Measurements from ENCODE around the gene PPP4R1.
"Not testable (repeated sequence)": the region's sequence is repeated elsewhere in the genome, so short reads cannot be mapped to it uniquely, and the experiment has no call there.

The PPP4R1 gene, protein sequence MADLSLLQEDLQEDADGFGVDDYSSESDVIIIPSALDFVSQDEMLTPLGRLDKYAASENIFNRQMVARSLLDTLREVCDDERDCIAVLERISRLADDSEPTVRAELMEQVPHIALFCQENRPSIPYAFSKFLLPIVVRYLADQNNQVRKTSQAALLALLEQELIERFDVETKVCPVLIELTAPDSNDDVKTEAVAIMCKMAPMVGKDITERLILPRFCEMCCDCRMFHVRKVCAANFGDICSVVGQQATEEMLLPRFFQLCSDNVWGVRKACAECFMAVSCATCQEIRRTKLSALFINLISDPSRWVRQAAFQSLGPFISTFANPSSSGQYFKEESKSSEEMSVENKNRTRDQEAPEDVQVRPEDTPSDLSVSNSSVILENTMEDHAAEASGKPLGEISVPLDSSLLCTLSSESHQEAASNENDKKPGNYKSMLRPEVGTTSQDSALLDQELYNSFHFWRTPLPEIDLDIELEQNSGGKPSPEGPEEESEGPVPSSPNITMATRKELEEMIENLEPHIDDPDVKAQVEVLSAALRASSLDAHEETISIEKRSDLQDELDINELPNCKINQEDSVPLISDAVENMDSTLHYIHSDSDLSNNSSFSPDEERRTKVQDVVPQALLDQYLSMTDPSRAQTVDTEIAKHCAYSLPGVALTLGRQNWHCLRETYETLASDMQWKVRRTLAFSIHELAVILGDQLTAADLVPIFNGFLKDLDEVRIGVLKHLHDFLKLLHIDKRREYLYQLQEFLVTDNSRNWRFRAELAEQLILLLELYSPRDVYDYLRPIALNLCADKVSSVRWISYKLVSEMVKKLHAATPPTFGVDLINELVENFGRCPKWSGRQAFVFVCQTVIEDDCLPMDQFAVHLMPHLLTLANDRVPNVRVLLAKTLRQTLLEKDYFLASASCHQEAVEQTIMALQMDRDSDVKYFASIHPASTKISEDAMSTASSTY

DNA sequence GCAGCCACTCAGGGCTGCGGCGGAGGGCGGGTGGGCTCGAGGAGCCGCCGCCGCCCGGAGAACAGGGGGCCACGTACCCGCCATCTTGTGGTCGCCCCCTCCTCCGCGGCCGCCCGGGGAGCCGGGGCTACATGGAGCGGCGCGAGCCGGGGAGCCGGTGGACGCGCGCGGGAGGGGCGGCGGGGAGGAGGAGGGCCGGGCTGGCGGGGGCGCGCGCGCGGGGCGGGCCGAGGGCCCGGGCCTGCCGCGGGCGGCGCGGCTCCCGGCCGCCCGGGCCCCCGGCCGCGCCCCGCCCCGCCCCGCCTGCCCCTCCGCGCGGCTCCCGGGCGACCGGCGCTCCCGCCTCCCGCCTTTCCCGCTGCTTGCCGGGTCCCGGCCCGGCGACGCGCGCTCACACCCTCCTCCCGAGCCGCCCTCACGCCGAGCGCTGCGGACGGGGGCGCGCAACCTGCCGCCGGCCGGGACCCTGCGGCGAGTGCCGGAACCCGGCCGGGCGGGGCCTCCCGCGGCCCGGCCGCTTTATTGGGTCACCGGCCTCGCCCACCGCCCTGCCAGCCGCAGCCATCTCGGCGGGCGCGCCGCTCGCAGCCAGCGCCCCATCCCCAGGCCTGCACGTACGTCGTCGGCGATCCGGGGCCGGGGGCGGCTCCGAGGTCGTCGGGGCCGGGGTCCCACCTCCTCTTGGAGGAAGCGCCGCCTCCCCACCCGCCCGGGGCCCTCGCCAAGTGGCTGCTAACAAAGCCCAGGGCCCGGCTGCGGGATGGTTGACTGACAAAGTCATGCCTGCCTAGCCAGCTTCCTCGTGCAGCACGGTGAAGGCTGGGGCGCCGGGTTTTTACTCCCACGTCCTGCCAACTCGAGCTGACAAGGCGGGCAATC is at the start of gene PPP4R1:
PPP4R1 (minus strand) TSS at position 159 of the 879 bp plus-strand sequence; CDS start at position 84, 75 bp downstream.
- peak; percentile 66 to 77 for DNase-seq

DNA sequence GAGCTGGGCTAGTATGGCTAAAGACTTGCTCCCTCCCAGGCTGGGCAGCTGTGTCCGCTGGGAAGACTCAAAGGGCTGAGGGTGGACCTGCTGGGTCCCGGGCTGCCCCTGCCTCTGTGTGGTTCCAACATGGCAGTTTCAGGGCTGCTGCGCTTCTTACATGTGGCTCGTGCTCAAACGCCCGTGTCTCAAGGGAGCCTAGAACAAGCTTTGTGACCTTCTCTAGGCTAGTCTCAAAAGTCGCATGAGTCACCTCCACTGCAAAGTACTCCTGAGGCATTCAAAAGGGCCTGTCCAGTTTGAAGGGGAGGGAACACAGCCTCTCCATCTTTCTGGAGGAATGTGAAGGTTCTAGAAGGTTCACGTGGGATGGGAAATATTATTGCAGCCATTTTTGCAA is 49.0 kb upstream of the PPP4R1 start:
- DNase-seq, result no peak

DNA sequence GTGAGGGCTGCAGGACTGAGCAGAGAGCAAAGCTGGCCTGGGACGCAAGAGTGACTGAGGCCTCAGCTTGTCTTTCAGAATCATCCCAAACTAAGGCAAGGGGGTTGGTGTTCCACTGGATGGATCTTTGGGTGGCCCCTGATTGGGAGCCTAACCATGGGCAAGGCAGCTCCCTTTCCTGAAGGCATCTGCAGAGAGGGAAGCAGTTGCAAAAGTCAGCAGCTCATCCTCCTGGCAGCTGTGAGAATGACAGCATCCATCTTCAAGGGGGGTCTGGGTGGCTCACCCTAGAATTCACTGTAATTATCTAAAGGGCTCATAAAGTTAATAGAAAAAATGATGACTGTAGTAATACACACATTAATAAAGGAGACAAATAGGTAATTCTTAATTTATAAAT is 47.2 kb upstream of the PPP4R1 start:
- DNase-seq, result no peak

DNA sequence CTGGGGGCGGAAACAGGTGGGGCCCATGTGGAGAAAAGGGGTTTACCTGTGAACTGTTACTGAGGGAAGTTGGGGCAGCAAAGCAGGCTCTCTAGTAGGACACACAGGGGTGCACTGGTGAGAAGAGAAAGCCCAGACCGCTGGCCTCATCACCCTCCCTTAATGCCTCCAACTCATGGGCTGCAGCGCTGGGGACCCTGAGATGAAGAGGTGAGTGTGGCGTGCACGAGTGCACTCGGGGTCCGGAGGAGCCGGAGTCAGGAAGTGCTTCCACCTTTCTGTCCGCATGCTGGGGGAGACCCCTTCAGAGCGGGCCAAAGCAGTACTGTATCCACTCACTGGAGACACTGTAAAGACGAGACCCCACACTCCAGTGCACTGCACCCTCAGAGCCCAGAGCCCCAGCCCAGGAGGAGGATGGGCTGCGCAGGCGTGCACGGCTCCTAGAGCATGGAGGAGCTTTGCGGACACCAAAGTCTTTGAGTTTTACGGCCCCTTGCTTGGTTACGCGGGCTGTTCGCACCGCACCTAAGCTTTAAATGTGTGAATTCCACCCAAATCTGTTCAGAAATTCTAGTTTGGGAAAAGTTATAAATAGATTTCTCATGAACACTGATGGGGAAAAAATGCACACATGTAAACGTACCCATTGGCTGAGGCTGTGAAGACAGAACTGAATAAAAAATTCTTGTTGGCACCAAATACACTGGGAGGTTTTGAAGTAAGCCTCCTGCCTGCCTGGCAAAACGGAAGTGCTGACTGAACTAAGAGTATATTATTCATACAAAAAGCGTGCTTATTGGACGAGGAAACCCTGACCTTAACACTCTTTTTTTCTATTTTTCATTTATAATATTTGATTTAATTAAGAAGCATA is 45.4 kb upstream of the PPP4R1 start:
- DNase-seq, result no peak

DNA sequence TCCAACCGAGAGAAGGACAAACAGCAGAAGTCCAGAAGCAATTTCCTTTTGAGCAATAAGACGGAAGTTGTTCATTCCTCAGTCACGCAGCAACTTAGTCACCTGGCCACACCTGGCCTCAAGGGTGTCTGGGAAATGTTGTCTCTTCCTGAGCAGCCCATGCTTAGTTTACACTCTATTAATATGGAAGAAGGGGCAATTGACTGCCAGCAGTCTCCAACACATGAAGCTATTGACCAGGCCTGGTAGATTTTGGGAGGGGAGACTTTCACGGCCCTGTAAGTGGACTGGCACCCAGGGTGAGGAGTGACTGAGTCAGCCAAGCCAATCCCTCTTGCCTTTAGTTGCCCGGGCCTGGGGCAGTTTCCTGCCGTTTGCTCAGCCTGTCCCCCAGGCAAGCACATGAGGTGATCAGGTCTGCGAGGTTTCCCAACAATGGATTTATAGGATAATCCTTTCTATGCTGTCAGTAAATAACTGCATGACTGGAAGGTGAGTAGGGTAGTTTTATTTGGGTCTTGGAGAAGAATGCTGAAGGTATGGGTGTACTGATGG is 43.8 kb upstream of the PPP4R1 start:
- no peak for DNase-seq

DNA sequence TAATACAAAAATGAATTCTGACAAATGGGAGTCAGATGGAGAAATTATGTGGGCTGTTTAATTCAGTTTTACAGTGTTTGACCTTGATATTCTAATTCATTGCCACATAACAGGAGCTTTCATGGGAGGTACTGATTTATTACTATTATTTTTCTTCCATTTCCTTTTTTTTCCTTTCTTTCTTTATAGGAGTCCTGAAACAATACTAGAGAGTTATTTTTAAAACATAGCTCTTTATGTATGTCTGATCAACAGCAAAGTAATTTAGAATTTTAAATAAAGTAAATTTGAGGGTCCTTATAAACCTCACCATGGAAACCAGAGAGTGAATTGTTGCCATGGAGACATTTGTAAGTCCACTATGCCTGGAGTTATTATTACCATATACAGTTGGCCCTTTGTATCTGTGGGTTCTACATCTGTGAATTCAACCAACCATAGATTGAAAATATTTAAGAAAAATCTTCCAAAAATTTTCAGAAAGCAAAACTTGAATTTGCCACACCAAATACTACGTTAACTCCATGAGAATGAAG is 40.9 kb upstream of the PPP4R1 start:
- no peak for DNase-seq

DNA sequence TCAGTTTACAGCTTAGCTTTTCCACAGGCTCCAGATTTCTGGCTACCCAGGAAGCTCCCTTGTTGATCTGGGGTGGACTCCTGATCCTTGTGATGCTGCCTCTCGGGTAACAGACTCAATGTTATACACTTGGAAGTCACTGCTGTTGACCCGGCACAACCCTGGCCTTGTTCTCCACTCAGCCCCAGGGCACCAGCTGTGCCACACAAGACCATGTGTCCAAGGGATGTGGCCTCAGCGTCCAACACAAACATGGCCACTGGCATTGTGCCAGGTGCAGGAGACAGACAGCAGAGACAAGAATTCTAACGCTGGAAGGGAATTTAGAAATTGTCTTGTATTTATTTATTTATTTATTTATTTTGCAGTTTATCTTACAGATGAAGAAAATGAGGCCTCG is 39.0 kb upstream of the PPP4R1 start:
- no peak for DNase-seq

DNA sequence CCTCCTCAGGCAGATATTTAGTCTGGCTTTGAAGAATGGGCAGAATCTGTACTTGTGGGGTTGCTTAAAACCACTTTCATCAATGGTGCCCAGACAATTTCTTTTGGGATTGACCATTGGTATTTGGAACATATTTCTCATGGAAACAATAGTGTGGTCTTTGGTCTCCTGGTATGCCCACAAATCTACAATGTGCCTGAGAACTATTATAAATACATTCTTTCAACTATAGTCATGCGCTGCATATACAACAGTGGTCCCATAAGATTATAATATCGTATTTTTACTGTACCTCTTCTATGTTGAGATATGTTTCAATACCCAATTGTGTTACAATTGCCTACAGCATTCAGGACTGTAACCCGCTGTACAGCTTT is 34.8 kb upstream of the PPP4R1 start:
- DNase-seq, result no peak

DNA sequence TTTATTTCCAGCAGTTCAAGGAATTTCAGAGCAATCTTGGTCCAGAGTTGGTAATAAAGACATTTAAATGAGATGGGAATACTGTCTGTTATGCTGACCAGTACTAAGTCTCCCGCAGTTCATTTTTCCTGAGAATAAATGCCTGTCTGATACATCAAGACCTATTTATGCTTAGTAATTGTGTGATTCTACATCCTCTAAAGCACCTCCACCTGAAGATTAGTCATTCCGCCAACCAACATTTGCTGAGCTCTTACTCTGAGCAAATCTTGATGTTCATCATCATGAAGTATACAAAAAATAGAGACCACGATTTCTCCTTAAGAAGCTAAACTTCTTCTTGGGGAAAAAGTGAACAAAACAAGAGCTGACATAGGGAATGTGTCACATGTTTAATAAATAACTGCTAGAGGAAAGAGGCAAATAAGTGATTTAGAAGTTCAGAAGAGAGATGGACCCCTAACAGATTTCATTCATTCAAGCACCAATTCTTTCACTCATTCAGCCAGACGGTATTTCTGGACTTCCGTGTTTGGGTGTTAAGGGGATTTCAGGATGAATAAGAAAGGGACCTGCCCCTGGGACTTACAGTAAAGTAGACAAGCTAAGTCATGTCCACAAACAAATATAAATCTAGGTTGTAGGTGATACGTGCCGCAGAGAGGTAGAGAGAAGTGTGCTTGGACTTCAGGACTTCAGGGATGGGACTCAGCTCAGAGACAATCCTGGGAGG is 34.2 kb upstream of the PPP4R1 start:
- no peak for DNase-seq

DNA sequence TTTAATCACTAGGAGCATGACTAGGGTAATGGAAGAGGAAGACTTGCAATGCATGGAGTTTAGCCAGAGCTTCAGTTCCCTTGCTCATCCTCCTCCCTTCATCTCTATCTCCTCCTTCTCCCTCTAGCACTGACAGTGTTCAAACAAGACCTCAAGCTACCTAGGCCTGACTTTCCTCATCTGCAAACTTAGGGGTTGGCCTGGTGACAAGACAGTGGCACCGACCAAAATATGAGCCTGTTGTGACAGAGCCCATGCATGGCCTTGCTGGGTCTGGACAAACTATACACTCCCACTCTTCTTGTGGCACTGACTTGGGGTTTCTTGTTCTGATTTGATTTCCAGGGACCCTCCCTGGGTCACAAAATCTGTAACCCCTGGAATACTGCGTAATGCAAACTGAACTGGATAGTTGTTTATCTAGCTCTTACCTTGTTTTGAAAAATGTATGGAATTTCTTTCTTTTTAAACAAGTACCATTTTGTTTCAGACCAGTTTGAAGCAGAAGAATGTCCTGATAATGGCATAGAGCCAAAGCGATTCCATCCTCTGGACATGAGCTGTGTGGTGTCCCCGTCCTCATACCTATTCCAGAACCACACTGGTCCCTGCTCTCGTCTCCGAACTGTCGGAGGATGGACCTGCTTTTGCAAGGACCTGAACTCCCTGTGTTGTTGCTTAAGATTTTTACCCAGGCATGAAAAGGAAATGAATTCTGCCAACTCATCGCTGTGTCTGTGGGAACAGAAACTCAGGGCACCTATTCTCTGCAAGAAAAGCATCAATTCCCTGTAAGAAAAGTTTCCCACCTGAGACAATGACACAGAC is 33.4 kb upstream of the PPP4R1 start:
- peak in 1 of 2 donors; percentile 6 for DNase-seq

DNA sequence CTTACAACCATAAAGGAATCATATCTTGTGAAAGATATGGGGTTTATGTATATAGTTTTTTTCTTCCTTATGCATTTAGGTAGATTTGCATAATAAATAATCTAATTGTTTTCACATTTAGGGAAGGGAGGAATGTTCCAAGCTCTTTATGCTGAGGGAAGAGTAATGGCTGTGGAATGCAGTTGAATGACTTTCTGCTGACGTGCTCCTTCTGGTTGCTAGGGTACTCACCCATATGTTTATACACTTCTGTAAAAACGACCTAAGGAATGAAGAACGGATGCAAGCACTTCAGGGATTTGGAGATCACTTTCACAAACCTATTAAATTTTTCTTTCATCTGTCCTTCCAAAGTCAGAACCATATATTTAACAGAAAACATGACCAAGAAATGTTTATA is 29.2 kb upstream of the PPP4R1 start:
- no peak for DNase-seq

DNA sequence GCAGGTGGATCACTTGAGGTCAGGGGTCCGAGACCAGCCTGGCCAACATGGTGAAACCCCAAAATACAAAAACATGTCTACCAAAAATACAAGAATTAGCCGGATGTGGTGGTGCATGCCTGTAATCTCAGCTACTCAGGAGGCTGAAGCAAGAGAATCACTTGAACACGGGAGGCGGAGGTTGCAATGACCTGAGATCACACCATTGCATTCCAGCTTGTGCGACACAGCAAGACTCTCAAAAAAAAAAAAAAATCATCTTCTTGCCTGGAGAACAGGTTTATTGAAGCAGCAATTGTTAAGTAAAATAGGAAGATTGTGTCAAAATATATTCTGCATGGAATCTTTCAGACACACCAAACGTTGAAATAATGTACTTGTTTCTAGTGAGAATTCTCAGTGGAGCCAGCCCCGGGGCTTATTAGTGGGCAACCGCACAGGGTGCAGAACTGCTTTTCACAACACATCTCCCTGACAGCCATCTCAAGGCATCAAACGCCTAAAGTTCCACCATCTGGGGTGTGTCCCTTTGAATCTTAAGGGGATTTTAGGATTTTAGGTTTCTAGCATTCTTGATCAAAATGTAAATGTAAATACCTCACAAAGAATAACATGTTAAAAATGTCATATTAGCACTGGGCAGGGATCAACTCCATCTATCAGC is 28.6 kb upstream of the PPP4R1 start:
- no peak for DNase-seq

DNA sequence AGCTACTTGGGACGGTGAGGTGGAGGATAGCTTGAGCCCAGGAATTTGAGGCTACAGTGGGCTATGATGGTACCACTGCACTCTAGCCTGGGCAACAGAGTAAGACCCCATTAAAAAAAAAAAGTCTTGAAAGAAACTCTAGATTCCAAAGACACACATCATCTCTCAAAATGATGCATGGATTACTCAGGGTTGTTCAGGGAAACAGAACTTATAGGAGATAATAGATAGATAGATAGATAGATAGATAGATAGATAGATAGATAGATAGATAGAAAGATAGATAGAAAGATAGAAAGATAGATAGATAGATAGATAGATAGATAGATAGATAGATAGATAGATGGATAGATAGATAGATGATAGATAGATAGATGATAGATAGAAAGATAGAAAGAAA is 26.7 kb upstream of the PPP4R1 start:
- not testable (repeated sequence) for DNase-seq

DNA sequence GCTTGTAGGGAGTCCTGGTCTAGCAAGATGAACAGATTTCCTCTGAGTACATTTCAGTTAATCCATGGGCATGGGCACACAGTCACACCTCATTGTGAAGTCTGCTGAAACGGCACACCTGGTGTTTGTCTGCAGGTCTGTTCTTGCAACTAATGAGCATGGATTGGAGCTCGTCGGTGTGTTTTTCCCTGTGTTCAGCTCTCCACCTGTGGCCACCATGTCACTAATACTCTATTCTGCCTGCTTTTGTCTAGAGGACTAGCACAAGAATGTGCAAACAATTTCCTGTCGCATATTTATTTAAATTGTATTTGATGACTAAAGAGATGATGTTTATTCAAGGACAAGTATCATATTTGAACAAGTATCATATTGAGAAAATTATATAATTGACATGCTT is 24.5 kb upstream of the PPP4R1 start:
- no peak for DNase-seq

DNA sequence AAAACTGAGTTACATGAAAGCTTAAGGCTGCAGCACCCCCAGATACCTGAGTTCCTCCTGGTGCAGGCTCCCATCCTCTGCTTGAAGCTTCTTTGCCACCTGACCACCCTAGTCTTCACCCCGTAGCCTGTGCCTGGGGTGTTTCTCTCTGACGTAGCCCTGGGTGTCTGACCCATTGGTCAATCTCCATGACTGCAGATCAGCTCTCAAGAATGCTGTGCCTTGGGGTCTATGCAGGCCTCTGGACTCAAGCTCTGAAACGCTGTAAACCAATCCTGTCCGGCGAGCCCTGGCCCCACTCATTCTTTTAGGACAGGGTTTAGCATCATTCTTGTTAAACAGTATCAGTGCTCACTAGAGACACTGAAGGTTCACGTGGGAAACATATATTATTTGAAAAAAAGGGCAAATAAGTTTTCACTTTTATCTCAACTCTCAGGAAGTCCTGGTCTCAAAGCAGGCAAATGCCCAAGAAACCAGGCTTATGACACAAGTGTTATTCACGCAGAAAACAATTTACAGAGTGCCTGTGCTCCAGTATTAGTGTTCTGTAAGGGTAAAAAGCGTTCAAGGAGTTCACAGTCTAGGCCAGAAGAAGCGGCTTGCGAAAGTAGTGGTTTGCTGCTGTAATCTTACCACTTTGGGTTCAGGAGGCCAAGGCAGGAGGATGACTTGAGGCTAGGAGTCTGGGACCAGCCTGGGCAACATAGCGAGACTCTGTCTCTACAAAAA is 22.8 kb upstream of the PPP4R1 start:
- DNase-seq, result no peak

DNA sequence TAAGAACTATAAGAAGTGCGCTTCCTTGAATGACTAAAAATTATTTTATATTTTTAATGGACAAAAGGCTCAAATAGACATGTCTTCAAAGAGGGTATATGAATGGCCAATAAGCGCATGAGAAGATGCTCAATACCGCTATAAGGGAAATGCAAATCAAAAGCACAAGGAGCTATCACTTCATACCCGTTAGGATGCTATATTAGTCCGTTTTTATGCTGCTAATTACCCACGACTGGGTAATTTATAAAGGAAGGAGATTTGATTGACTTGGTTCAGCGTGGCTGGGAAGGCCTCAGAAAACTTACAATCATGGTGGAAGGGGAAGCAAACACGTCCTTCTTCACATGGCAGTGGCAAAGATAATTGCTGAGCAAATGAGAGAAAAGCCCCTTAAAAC is 20.5 kb upstream of the PPP4R1 start:
- no peak for DNase-seq

DNA sequence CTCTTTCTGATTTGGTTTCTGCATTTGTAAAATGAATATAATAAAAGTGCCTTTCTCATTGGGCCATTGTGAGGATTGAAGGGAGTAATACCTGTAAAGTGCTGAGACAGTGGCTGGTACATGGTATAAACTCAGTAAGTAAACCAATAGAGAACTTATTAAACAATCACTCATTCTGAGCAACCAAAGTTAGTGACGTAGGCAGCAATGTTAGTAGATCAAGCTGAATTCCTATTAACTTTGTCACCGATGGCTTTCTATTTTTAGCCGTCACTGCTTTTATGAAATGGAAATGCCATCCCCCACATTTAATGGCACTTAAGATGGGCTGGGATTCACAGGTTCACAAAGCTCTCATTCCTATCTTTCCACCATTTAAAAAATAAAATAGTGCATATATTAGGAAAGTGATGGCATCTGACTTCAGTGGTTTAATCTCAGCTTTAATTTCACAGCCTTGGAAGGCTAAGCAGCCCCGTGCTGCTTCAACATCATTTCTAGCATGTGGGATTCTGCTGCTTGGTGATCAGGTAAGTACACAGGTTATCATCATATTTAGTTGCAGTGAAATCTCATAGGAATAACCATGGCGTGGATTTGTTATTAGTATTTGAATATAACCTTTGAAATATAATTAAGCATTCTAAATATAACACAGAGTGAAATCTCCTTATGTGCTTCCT is 17.6 kb upstream of the PPP4R1 start:
- DNase-seq, result no peak

DNA sequence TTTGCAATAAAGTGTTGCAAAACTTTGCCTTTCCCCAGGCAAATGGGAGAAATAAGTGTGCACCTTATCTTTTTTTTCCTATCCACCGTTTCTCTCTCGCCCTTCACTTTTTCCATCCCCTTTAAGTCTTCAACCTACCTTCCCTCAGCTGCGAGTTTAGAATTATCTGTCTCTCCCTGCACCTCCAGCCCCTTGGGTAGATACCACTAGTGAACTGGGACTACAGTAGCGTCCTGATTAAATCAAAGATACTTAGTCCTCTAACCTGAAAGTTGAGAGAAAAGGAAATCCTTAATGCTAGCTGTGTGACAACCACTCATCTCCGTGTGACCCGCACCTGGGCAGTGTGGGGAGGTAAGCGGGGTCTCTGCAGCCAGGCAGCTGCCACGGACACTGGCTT is 16.1 kb upstream of the PPP4R1 start:
- no peak for DNase-seq
